ENCODE data around the gene CACNB2.
A peak's percentile ranks its signal among the peaks of the same experiment; 100 is the strongest.

The CACNB2 gene

GRCh38 chr10:18378766-18379165, 238.5 kb downstream of the CACNB2 start:
- Mint-ChIP-seq H3K36me3 (ENCODE audit: low read depth) (no peaks in the 10 kb centered on the region), H3K27me3 (ENCODE audit: low read depth, poor library complexity) (no peaks in the 10 kb centered on the region), H3K27ac (no peak overlapping the region), H3K9me3 (no peaks in the 10 kb centered on the region), H3K4me1 (no peaks in the 10 kb centered on the region), H3K4me3 (no peak overlapping the region)
- DNase-seq, result no peak
- no peak for TF ChIP-seq CTCF (IDR thresholded peaks at IDR 0.05)

GRCh38 chr10:18381679-18382078, 241.5 kb downstream of the CACNB2 start:
- no peak overlapping the region for H3K27ac Mint-ChIP-seq
- no peaks in the 10 kb centered on the region for H3K36me3 Mint-ChIP-seq (ENCODE audit: low read depth)
- H3K4me1 Mint-ChIP-seq, result no peaks in the 10 kb centered on the region
- no peaks in the 10 kb centered on the region for H3K27me3 Mint-ChIP-seq (ENCODE audit: low read depth, poor library complexity)
- TF ChIP-seq CTCF (IDR thresholded peaks at IDR 0.05), result no peak
- H3K4me3 Mint-ChIP-seq, result no peak overlapping the region
- no peak for DNase-seq
- no peaks in the 10 kb centered on the region for H3K9me3 Mint-ChIP-seq

GRCh38 chr10:18397906-18398305, 257.7 kb downstream of the CACNB2 start:
- peaks cover 40% of the 10 kb centered on the region for H3K27me3 Mint-ChIP-seq (ENCODE audit: low read depth, poor library complexity)
- no peak overlapping the region for H3K27ac Mint-ChIP-seq

GRCh38 chr10:18399158-18399557, 258.9 kb downstream of the CACNB2 start:
- Mint-ChIP-seq H3K4me1 (peaks cover 28% of the 10 kb centered on the region), H3K27me3 (ENCODE audit: low read depth, poor library complexity) (peaks cover 42% of the 10 kb centered on the region), H3K9me3 (no peaks in the 10 kb centered on the region), H3K27ac (no peak overlapping the region), H3K4me3 (no peak overlapping the region), H3K36me3 (ENCODE audit: low read depth) (no peaks in the 10 kb centered on the region)
- no peak for TF ChIP-seq CTCF (IDR thresholded peaks at IDR 0.05)
- no peak for DNase-seq

More at GRCh38 chr10:18397906-18398305, 257.7 kb downstream of the CACNB2 start:
- no peak for TF ChIP-seq CTCF (IDR thresholded peaks at IDR 0.05)
- DNase-seq, result no peak
- no peaks in the 10 kb centered on the region for H3K36me3 Mint-ChIP-seq (ENCODE audit: low read depth)
- H3K4me1 Mint-ChIP-seq, result peaks cover 28% of the 10 kb centered on the region
- no peak overlapping the region for H3K4me3 Mint-ChIP-seq
- no peaks in the 10 kb centered on the region for H3K9me3 Mint-ChIP-seq

GRCh38 chr10:18400201-18400905, 260.1 kb downstream of the CACNB2 start:
- peak overlapping the region; percentile 86 for H3K4me3 Mint-ChIP-seq
- H3K36me3 Mint-ChIP-seq (ENCODE audit: low read depth), result no peaks in the 10 kb centered on the region
- H3K9me3 Mint-ChIP-seq, result no peaks in the 10 kb centered on the region
- no peak overlapping the region for H3K27ac Mint-ChIP-seq
- peaks cover 42% of the 10 kb centered on the region for H3K27me3 Mint-ChIP-seq (ENCODE audit: low read depth, poor library complexity)
- H3K4me1 Mint-ChIP-seq, result peaks cover 20% of the 10 kb centered on the region
- TF ChIP-seq CTCF (IDR thresholded peaks at IDR 0.05), result no peak
- peak; percentile 56 for DNase-seq

GRCh38 chr10:18400906-18401245, 260.7 kb downstream of the CACNB2 start:
- peaks cover 15% of the 10 kb centered on the region for H3K4me1 Mint-ChIP-seq
- peak; percentile 30 for DNase-seq
- H3K9me3 Mint-ChIP-seq, result no peaks in the 10 kb centered on the region
- H3K36me3 Mint-ChIP-seq (ENCODE audit: low read depth), result no peaks in the 10 kb centered on the region
- H3K4me3 Mint-ChIP-seq, result peak overlapping the region; percentile 86
- no peak overlapping the region for H3K27ac Mint-ChIP-seq
- TF ChIP-seq CTCF (IDR thresholded peaks at IDR 0.05), result no peak
- peaks cover 42% of the 10 kb centered on the region for H3K27me3 Mint-ChIP-seq (ENCODE audit: low read depth, poor library complexity)
